Cardiac muscle cell (in vitro differentiated cells and primary cell): Measurements from ENCODE around the gene FBLN2. TPM values are rescaled to one million over a fixed set of nuclear protein-coding genes. Genes with fewer than 3 reads are reported as not detected.
A peak's percentile ranks its signal among the peaks of the same experiment; 100 is the strongest.

ENCODE experiments used
- DNase-seq, 2 donors: peaks; one replicate each; pipeline versions ENCODE4 v3.0.0 to v3.0.0-alpha.2; 2010 to 2017; ENCODE audit warnings: low read depth in 1 of 2, low spot score in 1 of 2
- H3K27ac ChIP-seq: fragments of 200-600 bp; sonication (generic); 2 replicates; pipeline ENCODE4 v1.5.1; 2016
- H3K27me3 ChIP-seq: fragments of 200-600 bp; sonication (generic); 2 replicates; pipeline ENCODE4 v1.6.0; 2016; ENCODE audit warnings: control low read depth
- H3K36me3 ChIP-seq: fragments of 200-600 bp; sonication (generic); 2 replicates; pipeline ENCODE4 v1.5.1; 2016; ENCODE audit warnings: control low read depth
- H3K4me1 ChIP-seq: fragments of 200-600 bp; sonication (generic); 2 replicates; pipeline ENCODE4 v1.8.1; 2017; ENCODE audit warnings: low read depth, mild to moderate bottlenecking, mixed run types
- H3K4me3 ChIP-seq: fragments of 200-600 bp; sonication (generic); 2 replicates; pipeline ENCODE4 v1.5.1; 2016; ENCODE audit warnings: mild to moderate bottlenecking
- H3K9me3 ChIP-seq: fragments of 200-600 bp; sonication (generic); 2 replicates; pipeline ENCODE4 v1.5.1; 2017; ENCODE audit warnings: low read depth, mild to moderate bottlenecking, control low read depth
- polyA plus RNA-seq: library from polyadenylated mRNA; unstranded; fragments of >200 nt; fragmentation: Nextera tagmentation; extraction: Ambion mirVana; gene quantifications from 2 replicates; pipeline ENCODE4 v1.2.1, GENCODE V29; 2016
- total RNA-seq: library from RNA; depleted of rRNA; stranded (reverse); fragments of >200 nt; gene quantifications from 2 replicates; pipeline ENCODE4 v1.2.3, GENCODE V29; 2016
- TF ChIP-seq, protein P1 (sequence below): IDR thresholded peaks from 2 replicates; pipeline ENCODE4 v1.5.1; 2012; ENCODE audit warnings: low read depth, mild to moderate bottlenecking, low read length

Gene FBLN2
- total and polyA plus RNA-seq, 2 experiments from 2014 or later: 19.3 to 42.4 TPM

DNA sequence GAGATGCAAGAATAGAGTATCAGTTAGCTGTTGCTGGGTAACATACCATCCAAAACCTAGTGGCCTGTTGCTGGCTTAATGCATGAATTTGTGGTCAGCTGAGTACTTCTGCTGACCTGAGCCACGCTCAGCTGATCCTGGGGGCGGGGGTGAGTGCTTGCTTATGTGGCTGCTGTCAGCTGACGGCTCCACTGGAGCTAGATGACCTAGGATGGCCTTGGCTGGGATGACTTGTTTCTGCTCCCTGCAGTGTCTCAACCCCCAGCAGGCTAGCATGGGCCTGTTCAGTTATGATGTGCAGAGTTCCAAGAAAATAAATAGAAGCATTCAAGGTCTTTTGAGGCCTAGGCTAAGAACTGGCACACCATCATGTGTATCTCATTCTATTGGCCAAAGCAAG lies 63.9 kb downstream of the FBLN2 start:
- Histone ChIP-seq H3K4me1 (no peaks in the 10 kb centered on the region), H3K36me3 (no peaks in the 10 kb centered on the region), H3K27ac (no peak overlapping the region), H3K4me3 (no peak overlapping the region), H3K27me3 (no peaks in the 10 kb centered on the region), H3K9me3 (no peaks in the 10 kb centered on the region)
- TF ChIP-seq, protein P1, sequence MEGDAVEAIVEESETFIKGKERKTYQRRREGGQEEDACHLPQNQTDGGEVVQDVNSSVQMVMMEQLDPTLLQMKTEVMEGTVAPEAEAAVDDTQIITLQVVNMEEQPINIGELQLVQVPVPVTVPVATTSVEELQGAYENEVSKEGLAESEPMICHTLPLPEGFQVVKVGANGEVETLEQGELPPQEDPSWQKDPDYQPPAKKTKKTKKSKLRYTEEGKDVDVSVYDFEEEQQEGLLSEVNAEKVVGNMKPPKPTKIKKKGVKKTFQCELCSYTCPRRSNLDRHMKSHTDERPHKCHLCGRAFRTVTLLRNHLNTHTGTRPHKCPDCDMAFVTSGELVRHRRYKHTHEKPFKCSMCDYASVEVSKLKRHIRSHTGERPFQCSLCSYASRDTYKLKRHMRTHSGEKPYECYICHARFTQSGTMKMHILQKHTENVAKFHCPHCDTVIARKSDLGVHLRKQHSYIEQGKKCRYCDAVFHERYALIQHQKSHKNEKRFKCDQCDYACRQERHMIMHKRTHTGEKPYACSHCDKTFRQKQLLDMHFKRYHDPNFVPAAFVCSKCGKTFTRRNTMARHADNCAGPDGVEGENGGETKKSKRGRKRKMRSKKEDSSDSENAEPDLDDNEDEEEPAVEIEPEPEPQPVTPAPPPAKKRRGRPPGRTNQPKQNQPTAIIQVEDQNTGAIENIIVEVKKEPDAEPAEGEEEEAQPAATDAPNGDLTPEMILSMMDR: no peak
- DNase-seq: peak in 1 of 2 donors; percentile 21

DNA sequence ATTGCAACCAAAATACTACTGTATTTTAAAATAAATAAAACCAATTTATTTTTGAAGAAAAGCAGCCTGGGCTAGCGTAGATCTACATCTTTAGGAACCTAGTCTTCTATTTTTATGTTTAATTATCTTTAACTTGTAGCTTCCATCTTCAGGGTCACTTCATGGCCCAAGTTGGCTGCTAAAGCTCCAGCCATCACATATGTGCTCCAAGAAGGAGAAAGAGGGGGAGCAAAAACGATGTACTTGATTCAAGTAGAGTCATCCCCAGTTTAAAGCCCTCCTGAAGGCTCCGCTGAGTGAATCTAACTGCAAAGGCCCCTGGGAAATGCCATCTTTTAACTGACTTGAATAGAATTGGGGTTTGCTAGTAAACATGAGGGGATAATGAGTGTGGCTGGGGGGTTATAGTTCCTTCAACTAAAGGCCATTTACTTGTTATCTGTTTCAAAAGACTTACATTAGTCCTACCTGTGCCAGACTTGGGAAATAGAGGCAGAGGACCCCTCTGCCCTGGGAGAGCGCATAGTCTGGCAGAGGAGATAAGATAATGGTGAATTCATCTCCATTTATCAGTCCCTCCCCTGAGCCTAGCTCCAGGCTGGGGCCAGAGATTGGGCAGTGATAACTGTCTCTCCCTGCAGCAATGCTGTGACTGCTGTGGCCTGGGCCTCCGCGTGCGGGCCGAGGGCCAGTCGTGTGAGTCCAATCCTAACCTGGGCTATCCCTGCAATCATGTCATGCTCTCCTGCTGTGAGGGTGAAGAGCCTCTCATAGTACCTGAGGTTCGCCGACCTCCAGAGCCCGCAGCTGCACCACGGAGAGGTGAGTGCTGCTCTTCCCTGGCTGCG lies 64.6 kb downstream of the FBLN2 start:
- no peak overlapping the region for H3K4me3 ChIP-seq
- TF ChIP-seq, protein P1: no peak
- no peaks in the 10 kb centered on the region for H3K36me3 ChIP-seq
- no peak for DNase-seq
- no peaks in the 10 kb centered on the region for H3K4me1 ChIP-seq
- no peak overlapping the region for H3K27ac ChIP-seq
- H3K9me3 ChIP-seq: no peaks in the 10 kb centered on the region
- no peaks in the 10 kb centered on the region for H3K27me3 ChIP-seq

DNA sequence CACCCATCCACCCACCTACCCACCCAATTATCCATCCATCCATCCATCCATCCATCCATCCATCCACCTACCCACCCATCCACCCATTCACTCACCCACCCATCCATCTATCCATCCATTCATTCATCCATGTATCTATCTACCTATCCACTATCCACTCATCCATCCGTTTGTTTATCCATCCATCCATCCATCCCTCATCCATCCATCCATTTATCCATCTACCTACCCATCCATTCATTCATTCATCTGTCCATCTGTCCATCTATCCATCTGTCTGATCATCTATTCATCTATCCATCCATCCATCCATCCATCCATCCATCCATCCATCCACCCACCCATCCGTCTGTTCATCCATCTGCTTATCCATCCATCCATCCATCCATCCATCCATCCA lies 65.7 kb downstream of the FBLN2 start:
- TF ChIP-seq, protein P1: no peak
- no peak overlapping the region for H3K4me3 ChIP-seq
- H3K36me3 ChIP-seq: no peaks in the 10 kb centered on the region
- no peaks in the 10 kb centered on the region for H3K27me3 ChIP-seq
- no peak for DNase-seq
- H3K27ac ChIP-seq: no peak overlapping the region
- no peaks in the 10 kb centered on the region for H3K4me1 ChIP-seq
- no peaks in the 10 kb centered on the region for H3K9me3 ChIP-seq

DNA sequence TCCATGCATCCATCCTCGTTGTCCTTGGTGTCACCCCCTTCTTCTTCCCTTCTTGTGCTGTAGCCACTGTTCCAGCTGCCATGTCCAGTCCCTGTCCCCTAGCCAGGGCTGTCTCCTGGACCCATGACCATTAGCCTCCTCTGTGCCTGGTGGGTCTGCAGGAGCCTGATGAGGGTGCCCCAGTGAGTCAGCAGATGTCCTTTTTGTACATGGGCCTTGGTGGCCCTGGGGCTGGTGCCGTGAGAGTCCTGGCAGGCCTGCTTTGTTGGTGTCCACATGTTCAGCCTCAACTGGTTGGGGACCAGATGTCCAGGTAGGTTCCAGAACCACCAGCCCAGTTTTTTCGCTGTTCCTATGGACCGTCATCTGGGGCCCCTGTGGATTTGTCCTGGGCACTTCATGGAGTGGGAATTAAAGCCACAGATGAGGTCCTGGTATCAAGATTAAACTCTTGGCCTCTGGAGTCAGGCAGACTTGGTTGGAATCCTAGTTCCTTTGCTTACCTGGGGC lies 66.1 kb downstream of the FBLN2 start:
- Histone ChIP-seq H3K27ac (no peak overlapping the region), H3K4me1 (no peaks in the 10 kb centered on the region), H3K36me3 (no peaks in the 10 kb centered on the region), H3K4me3 (no peak overlapping the region), H3K9me3 (no peaks in the 10 kb centered on the region), H3K27me3 (no peaks in the 10 kb centered on the region)
- DNase-seq: no peak
- TF ChIP-seq, protein P1: no peak

DNA sequence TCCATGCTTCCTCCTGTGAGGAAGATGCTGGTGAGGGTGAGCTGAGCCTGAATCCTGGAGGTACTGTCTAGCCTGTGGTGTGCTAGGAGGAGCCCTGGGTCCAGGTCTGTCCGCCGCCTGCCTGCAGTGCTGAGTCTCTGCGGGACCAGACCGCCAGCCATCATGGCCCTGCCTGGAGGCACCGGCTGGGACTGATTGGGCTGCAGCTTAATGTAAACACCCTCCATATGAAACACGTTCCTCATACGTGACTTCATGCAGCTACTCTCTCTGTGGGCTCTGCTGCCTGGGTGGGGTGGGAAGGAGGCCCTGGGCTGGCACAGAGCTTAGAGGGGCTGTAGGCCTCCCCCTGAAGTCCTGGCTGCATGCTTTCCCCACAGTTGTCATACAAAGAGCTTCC lies 67.4 kb downstream of the FBLN2 start:
- H3K4me3 ChIP-seq: no peak overlapping the region
- H3K27me3 ChIP-seq: no peaks in the 10 kb centered on the region
- DNase-seq: no peak
- H3K27ac ChIP-seq: no peak overlapping the region
- no peaks in the 10 kb centered on the region for H3K4me1 ChIP-seq
- TF ChIP-seq, protein P1: no peak
- no peaks in the 10 kb centered on the region for H3K36me3 ChIP-seq
- H3K9me3 ChIP-seq: no peaks in the 10 kb centered on the region
